ENCODE measurements around the gene BAIAP2L1. TPM values are rescaled to one million over a fixed set of nuclear protein-coding genes. Genes with fewer than 3 reads are reported as not detected.

Gene BAIAP2L1
- total and polyA plus RNA-seq, 2 of the 8 experiments (the other 6 are each of a cell fraction or from before 2014, with no cell fraction given), result 19.2 to 42.9 TPM

DNA sequence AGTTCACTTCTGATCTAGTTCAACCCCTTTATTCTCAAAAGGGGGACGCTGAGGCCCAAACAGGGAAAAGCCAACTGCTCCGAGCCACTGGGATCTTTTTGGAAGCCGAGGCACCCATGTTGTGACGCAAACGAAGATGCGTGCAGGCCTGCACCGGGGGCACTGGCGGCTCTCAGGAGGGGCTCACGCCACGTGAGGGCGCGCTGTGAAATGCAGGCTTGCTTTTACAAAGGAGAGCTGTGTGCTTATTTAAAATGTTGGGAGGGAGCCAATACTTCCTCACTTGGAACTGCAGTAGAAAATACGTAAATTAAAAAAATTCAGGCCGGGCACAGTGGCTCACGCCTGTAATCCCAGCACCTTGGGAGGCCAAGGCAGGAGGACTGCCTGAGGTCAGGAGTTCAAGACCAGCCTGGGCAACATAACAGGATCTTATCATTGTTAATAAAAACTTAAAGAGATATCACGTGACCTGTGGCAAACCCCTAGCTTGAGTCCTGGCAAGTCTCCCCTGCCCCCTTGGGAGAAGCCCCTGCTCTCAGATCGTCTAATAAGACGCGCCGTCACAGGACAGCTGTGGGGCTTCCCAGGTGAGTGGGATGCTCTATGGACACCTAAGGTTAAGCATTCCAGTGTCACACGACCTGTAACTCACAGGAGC lies 103.1 kb downstream of the BAIAP2L1 start (continued):
- no peak for TF ChIP-seq JUND (IDR thresholded peaks at IDR 0.05; ENCODE audit: low read length)
- TF ChIP-seq POU5F1 (IDR thresholded peaks at IDR 0.05; ENCODE audit: low read depth, low read length), result no peak
- no peak for TF ChIP-seq CHD1 (IDR thresholded peaks at IDR 0.05; ENCODE audit: low read depth, low read length)
- no peak for TF ChIP-seq SIX5 (IDR thresholded peaks at IDR 0.05; ENCODE audit: low read depth, low read length)
- TF ChIP-seq CEBPB (IDR thresholded peaks at IDR 0.05; ENCODE audit: low read depth, low read length), result no peak
- TF ChIP-seq RFX5 (IDR thresholded peaks at IDR 0.05; ENCODE audit: borderline replicate concordance, low read depth, low read length), result no peak
